H1 (cell line): ENCODE results near the gene GMEB1. TPM values are rescaled to one million over a fixed set of nuclear protein-coding genes. Genes with fewer than 3 reads are reported as not detected.

Experiments used
- NRF1 ChIP-seq: IDR thresholded peaks from 2 replicates; pipeline ENCODE4 v1.6.1; 2011; ENCODE audit warnings: mild to moderate bottlenecking, low read depth, low read length, improper control_type of control experiment
- SP1 ChIP-seq: IDR thresholded peaks from 2 replicates; pipeline ENCODE4 v1.6.1; 2011; ENCODE audit warnings: low read depth, low read length
- TAF1 ChIP-seq: IDR thresholded peaks from 2 replicates; pipeline ENCODE4 v1.6.1; 2011; ENCODE audit warnings: mild to moderate bottlenecking, low read depth, low read length
- YY1 ChIP-seq: IDR thresholded peaks from 2 replicates; pipeline ENCODE4 v1.6.1; 2011; ENCODE audit warnings: low read depth, mild to moderate bottlenecking, low read length
- polyA plus RNA-seq, 7 experiments: library from polyadenylated mRNA; depleted of rRNA in 3 of 7; stranded (reverse) in 5 of 7; unstranded in 2 of 7; fragments of >200 nt in 5 of 7; fragments of 200-250 nt in 2 of 7; gene quantifications; 1 replicate in 5 of 7; 2 replicates in 1 of 7; 4 replicates in 1 of 7; pipeline versions ENCODE4 v1.2.1 to v1.2.3, GENCODE V29; 2011 to 2013; ENCODE audit warnings: missing spikeins in 2 of 7, mixed read lengths in 2 of 7
- total RNA-seq: library from RNA; stranded (reverse); fragmentation: NEBNext Ultra II Directional; extraction: Animal tissue kit (Norgen Biotek cat#: 25700); gene quantifications from 2 replicates; pipeline ENCODE4 v1.2.1, GENCODE V29; 2021

Gene GMEB1
- total and polyA plus RNA-seq, 2 of the 8 experiments (the other 6 are each of a cell fraction or from before 2014, with no cell fraction given), result 13.3 to 26.2 TPM

- TF ChIP-seq NRF1, result peak; percentile 54
- peak; percentile 39; the same call in 1 of the 2 replicates for TF ChIP-seq YY1
- no peak for TF ChIP-seq SP1
- TF ChIP-seq TAF1, result peak; percentile 66
Observed at GRCh38 chr1:28648008-28648473, 20.5 kb upstream of the GMEB1 start (continued).
